ENCODE data around the gene SLC26A5. TPM values are rescaled to one million over a fixed set of nuclear protein-coding genes. Genes with fewer than 3 reads are reported as not detected.
"Not testable (repeated sequence)": the region's sequence is repeated elsewhere in the genome, so short reads cannot be mapped to it uniquely, and the experiment has no call there.

The SLC26A5 gene
- total RNA-seq, 1 donor from 2014 or later: not detected

GRCh38 chr7:103423467-103424179, 22.4 kb downstream of the SLC26A5 start:
- Mint-ChIP-seq H3K4me1 (ENCODE audit: low read depth) (no peaks in the 10 kb centered on the region), H3K36me3 (ENCODE audit: low read depth) (no peaks in the 10 kb centered on the region), H3K27ac (ENCODE audit: unreplicated experiment) (no peak overlapping the region), H3K9me3 (ENCODE audit: low read depth) (no peaks in the 10 kb centered on the region), H3K4me3 (ENCODE audit: unreplicated experiment) (no peak overlapping the region), H3K27me3 (ENCODE audit: low read depth) (peaks cover 29% of the 10 kb centered on the region)
- no peak for DNase-seq (ENCODE audit: low spot score)
- no peak for TF ChIP-seq CTCF (IDR thresholded peaks at IDR 0.05)

GRCh38 chr7:103420857-103421384, 25.1 kb downstream of the SLC26A5 start:
- Mint-ChIP-seq H3K36me3 (ENCODE audit: low read depth) (peaks cover 2% of the 10 kb centered on the region), H3K27me3 (ENCODE audit: low read depth) (peaks cover 36% of the 10 kb centered on the region), H3K27ac (ENCODE audit: unreplicated experiment) (no peak overlapping the region), H3K4me1 (ENCODE audit: low read depth) (no peaks in the 10 kb centered on the region), H3K9me3 (ENCODE audit: low read depth) (no peaks in the 10 kb centered on the region), H3K4me3 (ENCODE audit: unreplicated experiment) (no peak overlapping the region)
- no peak for DNase-seq (ENCODE audit: low spot score)
- TF ChIP-seq CTCF (IDR thresholded peaks at IDR 0.05): no peak

DNA sequence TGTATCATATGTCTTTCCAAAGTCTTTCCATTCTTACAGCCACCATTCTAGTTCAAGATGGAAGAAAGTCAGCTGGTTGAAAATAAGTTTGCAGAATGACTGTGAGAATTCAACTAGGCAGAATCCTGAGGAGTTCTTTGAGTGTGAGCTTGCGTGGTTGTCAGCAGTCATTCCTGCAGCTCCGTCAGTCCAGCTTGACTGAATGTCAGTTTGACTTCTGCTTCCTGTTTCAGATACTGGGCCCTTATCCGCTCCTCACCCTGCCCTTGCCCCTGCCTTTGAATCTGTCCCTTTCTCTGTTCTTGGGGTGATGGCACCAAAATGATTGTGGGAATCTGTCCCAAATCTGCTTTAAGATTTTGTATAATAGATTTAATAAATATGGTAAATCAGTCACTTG, 27.8 kb downstream of the SLC26A5 start:
- Mint-ChIP-seq H3K27ac (ENCODE audit: unreplicated experiment) (no peak overlapping the region), H3K27me3 (ENCODE audit: low read depth) (peaks cover 46% of the 10 kb centered on the region), H3K4me1 (ENCODE audit: low read depth) (no peaks in the 10 kb centered on the region), H3K36me3 (ENCODE audit: low read depth) (peaks cover 2% of the 10 kb centered on the region), H3K9me3 (ENCODE audit: low read depth) (no peaks in the 10 kb centered on the region), H3K4me3 (ENCODE audit: unreplicated experiment) (no peak overlapping the region)
- DNase-seq (ENCODE audit: low spot score): no peak
- no peak for TF ChIP-seq CTCF (IDR thresholded peaks at IDR 0.05)

DNA sequence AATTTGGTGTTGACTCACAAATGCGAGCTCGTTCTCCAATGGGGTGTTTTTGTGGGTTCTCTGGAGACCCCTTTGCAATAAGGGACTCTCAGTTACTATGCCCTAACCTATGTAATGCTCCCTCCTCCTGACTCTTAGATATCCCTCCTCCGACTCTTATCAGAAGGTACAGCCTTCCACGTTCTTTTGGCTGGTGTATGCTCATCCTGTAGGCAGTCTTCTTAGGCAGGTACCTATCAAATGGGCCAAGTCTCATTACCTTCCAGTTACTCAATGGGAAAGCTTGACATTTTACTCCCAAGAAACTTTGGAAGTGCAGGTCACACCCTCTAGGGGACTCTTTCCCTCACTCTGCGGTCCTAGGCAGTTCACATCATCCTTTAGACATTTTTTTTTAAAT, 32.6 kb downstream of the SLC26A5 start:
- H3K27me3 Mint-ChIP-seq (ENCODE audit: low read depth): peaks cover 58% of the 10 kb centered on the region
- DNase-seq (ENCODE audit: low spot score): no peak
- H3K27ac Mint-ChIP-seq (ENCODE audit: unreplicated experiment): no peak overlapping the region
- peaks cover 2% of the 10 kb centered on the region for H3K36me3 Mint-ChIP-seq (ENCODE audit: low read depth)
- TF ChIP-seq CTCF (IDR thresholded peaks at IDR 0.05): no peak
- no peaks in the 10 kb centered on the region for H3K4me1 Mint-ChIP-seq (ENCODE audit: low read depth)
- H3K9me3 Mint-ChIP-seq (ENCODE audit: low read depth): no peaks in the 10 kb centered on the region
- H3K4me3 Mint-ChIP-seq (ENCODE audit: unreplicated experiment): no peak overlapping the region

GRCh38 chr7:103412151-103412550, 33.9 kb downstream of the SLC26A5 start:
- H3K27ac Mint-ChIP-seq (ENCODE audit: unreplicated experiment): no peak overlapping the region
- no peaks in the 10 kb centered on the region for H3K9me3 Mint-ChIP-seq (ENCODE audit: low read depth)
- peaks cover 51% of the 10 kb centered on the region for H3K27me3 Mint-ChIP-seq (ENCODE audit: low read depth)
- no peak for TF ChIP-seq CTCF (IDR thresholded peaks at IDR 0.05)
- H3K36me3 Mint-ChIP-seq (ENCODE audit: low read depth): no peaks in the 10 kb centered on the region
- H3K4me1 Mint-ChIP-seq (ENCODE audit: low read depth): no peaks in the 10 kb centered on the region
- H3K4me3 Mint-ChIP-seq (ENCODE audit: unreplicated experiment): no peak overlapping the region
- no peak for DNase-seq (ENCODE audit: low spot score)

DNA sequence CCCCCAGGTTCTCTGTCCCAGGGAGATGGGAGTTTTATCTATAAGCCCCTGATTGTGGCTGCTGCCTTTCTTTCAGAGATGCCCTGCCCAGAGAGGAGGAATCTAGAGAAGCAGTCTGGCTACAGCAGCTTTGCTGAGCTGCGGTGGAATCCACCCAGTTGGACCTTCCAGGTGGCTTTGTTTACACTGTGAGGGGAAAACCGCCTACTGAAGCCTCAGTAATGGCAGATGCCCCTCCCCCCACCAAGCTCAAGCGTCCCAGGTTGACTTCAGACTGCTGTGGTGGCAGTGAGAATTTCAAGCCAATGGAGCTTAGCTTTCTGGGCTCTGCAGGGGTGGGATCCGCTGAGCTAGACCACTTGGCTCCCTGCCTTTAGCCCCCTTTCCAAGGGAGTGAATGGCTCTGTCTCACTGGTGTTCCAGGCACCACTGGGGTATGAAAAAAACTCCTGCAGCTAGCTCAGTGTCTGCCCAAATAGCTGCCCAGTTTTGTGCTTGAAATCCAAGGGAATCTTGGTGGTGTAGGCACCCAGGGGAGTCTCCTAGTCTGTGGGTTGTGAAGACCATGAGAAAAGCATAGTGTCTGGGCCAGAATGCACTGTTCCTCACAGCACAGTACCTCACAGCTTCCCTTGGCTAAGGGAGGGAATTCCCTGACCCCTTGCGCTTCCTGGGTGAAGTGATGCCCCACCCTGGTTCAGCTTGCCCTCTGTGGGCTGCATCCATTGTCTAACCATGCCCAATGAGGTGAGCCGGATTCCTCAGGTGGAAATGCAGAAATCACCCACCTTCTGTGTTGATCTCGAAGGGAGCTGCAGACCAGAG, 40.0 kb downstream of the SLC26A5 start:
- not testable (repeated sequence) for H3K4me3 Mint-ChIP-seq (ENCODE audit: unreplicated experiment); DNase-seq (ENCODE audit: low spot score); H3K27ac Mint-ChIP-seq (ENCODE audit: unreplicated experiment); H3K4me1 Mint-ChIP-seq (ENCODE audit: low read depth); H3K9me3 Mint-ChIP-seq (ENCODE audit: low read depth); H3K36me3 Mint-ChIP-seq (ENCODE audit: low read depth)
- peaks cover 35% of the 10 kb centered on the region for H3K27me3 Mint-ChIP-seq (ENCODE audit: low read depth)

DNA sequence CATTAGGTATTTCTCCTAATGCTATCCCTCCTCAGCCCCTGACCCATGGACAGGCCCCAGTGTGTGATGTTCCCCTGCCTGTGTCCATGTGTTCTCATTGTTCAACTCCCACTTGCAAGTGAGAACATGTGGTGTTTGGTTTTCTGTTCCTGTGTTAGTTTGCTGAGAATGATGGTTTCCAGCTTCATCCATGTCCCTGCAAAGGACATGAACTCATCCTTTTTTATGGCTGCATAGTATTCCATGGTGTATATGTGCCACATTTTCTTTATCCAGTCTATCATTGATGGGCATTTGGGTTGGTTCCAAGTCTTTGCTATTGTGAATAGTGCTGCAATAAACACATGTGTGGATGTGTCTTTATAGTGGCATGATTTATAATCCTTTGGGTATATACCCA, 46.3 kb downstream of the SLC26A5 start:
- not testable (repeated sequence) for H3K9me3 Mint-ChIP-seq (ENCODE audit: low read depth); H3K36me3 Mint-ChIP-seq (ENCODE audit: low read depth); DNase-seq (ENCODE audit: low spot score); H3K27ac Mint-ChIP-seq (ENCODE audit: unreplicated experiment); H3K4me1 Mint-ChIP-seq (ENCODE audit: low read depth); H3K4me3 Mint-ChIP-seq (ENCODE audit: unreplicated experiment)
- peaks cover 31% of the 10 kb centered on the region for H3K27me3 Mint-ChIP-seq (ENCODE audit: low read depth)
